ENCODE measurements around the gene RNLS. TPM values are rescaled to one million over a fixed set of nuclear protein-coding genes. Genes with fewer than 3 reads are reported as not detected.

The RNLS gene
- total and polyA plus RNA-seq, 2 of the 4 experiments (the other 2 are of a cell fraction) = 4.5 to 7.0 TPM

DNA sequence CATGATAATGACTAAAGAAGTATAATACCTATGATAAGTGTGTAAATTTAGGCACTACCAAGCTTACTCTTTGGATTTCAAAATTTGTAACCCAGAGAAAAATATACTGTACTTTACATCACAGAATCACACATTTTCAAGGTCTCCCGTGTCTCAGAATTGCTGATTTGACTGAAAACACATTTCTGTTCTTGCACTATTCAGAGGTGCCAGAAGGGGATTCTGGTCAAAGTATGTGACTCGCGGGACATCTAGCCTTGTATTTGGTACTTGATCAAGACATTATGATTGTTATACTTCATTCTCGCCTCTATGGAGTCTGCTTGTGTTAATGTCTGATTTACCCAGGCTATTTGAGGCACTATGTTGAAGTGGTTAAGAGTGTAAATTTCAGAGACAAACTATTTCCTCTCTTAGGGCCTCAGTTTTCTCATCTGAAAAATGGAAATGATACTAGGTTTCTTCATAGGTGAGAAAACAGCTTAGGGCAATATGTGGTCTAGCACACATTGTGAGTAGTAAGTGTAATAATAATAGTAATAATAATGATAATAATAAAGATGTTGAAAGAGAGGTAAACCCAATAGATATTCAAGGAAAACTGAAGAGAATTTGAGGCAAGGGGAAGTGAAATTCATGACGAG lies 320.4 kb downstream of the RNLS start:
- Histone ChIP-seq H2AK9ac (replicated peaks; ENCODE audit: low read depth, low read length, poor library complexity) (no peak overlapping the region), H3K9ac (ENCODE audit: low read depth, low read length) (no peak overlapping the region), H3K36me3 (ENCODE audit: control insufficient read depth, insufficient read depth, low read length) (no peaks in the 10 kb centered on the region), H3K27ac (ENCODE audit: insufficient read depth, low read length) (no peak overlapping the region), H2AK5ac (ENCODE audit: low read depth, low read length) (no peak overlapping the region), H2BK15ac (ENCODE audit: low read depth, low read length) (no peak overlapping the region), H3K9me1 (ENCODE audit: insufficient read depth, low read length) (peaks cover 6% of the 10 kb centered on the region; the same call in 1 of the 2 replicates), H3K27me3 (ENCODE audit: control insufficient read depth, insufficient read depth, low read length) (no peaks in the 10 kb centered on the region), H2AFZ (replicated peaks; ENCODE audit: low read length, poor library complexity) (no peak overlapping the region), H3K56ac (ENCODE audit: extremely low read depth, insufficient read depth, low read length) (no peak overlapping the region), H4K20me1 (ENCODE audit: insufficient read depth, low read length) (no peaks in the 10 kb centered on the region), H3K9me3 (ENCODE audit: control insufficient read depth, insufficient read depth, low read length) (no peaks in the 10 kb centered on the region), H3K23ac (ENCODE audit: low read depth, low read length) (no peak overlapping the region), H3K4me3 (ENCODE audit: insufficient read depth, low read depth, low read length) (no peak overlapping the region), H3K79me1 (ENCODE audit: low read depth in 1 of 2, low read length in 2 of 2) (no peaks in the 10 kb centered on the region), H2BK5ac (ENCODE audit: low read depth, low read length, poor library complexity, severe bottlenecking) (no peak overlapping the region), H2BK120ac (ENCODE audit: low read depth, low read length) (no peak overlapping the region), H3K4me2 (ENCODE audit: low read depth, low read length) (no peak overlapping the region), H3K18ac (ENCODE audit: low read depth, low read length) (no peak overlapping the region), H2BK20ac (ENCODE audit: low read depth, low read length) (no peak overlapping the region), H3K14ac (replicated peaks; ENCODE audit: low read depth, low read length) (no peak overlapping the region), H4K5ac (ENCODE audit: low read depth, low read length) (no peak overlapping the region), H3K4me1 (ENCODE audit: control insufficient read depth, insufficient read depth, low read length) (no peaks in the 10 kb centered on the region), H3K4ac (ENCODE audit: low read depth, low read length) (no peak overlapping the region), H4K91ac (ENCODE audit: insufficient read depth, low read depth, low read length) (no peak overlapping the region), H4K8ac (ENCODE audit: low read depth in 2 of 2, low read length in 2 of 2) (no peak overlapping the region)
- ATAC-seq (ENCODE audit: low read depth) (no peak), DNase-seq (no peak)
- ChIA-PET POLR2A (ENCODE audit: unreplicated experiment) (no interaction called here), CTCF (no interaction called here)
- TF ChIP-seq, protein P1, sequence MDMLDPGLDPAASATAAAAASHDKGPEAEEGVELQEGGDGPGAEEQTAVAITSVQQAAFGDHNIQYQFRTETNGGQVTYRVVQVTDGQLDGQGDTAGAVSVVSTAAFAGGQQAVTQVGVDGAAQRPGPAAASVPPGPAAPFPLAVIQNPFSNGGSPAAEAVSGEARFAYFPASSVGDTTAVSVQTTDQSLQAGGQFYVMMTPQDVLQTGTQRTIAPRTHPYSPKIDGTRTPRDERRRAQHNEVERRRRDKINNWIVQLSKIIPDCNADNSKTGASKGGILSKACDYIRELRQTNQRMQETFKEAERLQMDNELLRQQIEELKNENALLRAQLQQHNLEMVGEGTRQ (IDR thresholded peaks at IDR 0.05; ENCODE audit: low read depth, low read length) = no peak
- TF ChIP-seq MAFK (IDR thresholded peaks at IDR 0.05; ENCODE audit: low read depth, low read length) = peak; percentile 57; the same call in 1 of the 2 replicates
- no peak for TF ChIP-seq CEBPB (IDR thresholded peaks at IDR 0.05; ENCODE audit: low read depth, low read length)
- no TSS peak for BruUV-seq (replicated peaks)
- WGBS, 2 experiments (ENCODE audit: extremely low coverage in 2 of 2, insufficient read length in 1 of 2) = no CpG with 5 or more reads among the region's 5 CpGs
- intact Hi-C loops (cut with micrococcal nuclease) (no loop called here), dilution Hi-C loops (cut with HindIII; ENCODE audit: low sequenced_read_pairs, unreplicated experiment) (no loop called here), in situ Hi-C loops (cut with MboI; ENCODE audit: low sequenced_read_pairs) (no loop called here)

Measured in IMR-90 (cell line).